SK-N-SH (cell line): ENCODE data around the gene IRX3. TPM values are rescaled to one million over a fixed set of nuclear protein-coding genes. Genes with fewer than 3 reads are reported as not detected.
A peak's percentile ranks its signal among the peaks of the same experiment; 100 is the strongest.

Experiments used
- CTCF ChIA-PET: fragments of 300-600, 350-600 bp; formaldehyde crosslinking; extraction: SDS; loops from one replicate; lab custom pipeline; 2021; lab: Yijun Ruan, JAX
- POLR2A ChIA-PET: fragments of 350-600 bp; sonication (Branson Sonifier 250); formaldehyde crosslinking; extraction: SDS; loops from one replicate; lab custom pipeline; 2020; ENCODE audit warnings: antibody characterized with exemption, inconsistent platforms; lab: Yijun Ruan, JAX
- DNase-seq: peaks from one replicate; pipeline ENCODE4 v3.0.0; 2012
- H2AFZ ChIP-seq: fragments of 200-600 bp; sonication (generic); 2 replicates; pipeline ENCODE4 v1.8.1; 2016; ENCODE audit warnings: antibody characterized with exemption, mild to moderate bottlenecking, low read depth
- H3F3A ChIP-seq: fragments of 200-600 bp; sonication (generic); replicated peaks from 2 replicates; pipeline ENCODE3; 2016; ENCODE audit warnings: antibody characterized with exemption, mild to moderate bottlenecking; ENCODE audit not compliant: insufficient read depth
- H3K27ac ChIP-seq, 2 experiments: fragments of 200-500 bp in 1 of 2; fragments of 200-600 bp in 1 of 2; sonication (Bioruptor generic) in 1 of 2; sonication (generic), shearing (Covaris generic) in 1 of 2; 2 replicates each; pipeline versions ENCODE4 v1.5.1 to v1.6.1; 2014 to 2016; ENCODE audit warnings: low read depth in 2 of 2, inconsistent platforms in 1 of 2, low read length in 1 of 2, mild to moderate bottlenecking in 1 of 2, mixed read lengths in 1 of 2
- H3K27me3 ChIP-seq: fragments of 200-600 bp; sonication (generic), shearing (Covaris generic); 2 replicates; pipeline ENCODE4 v1.6.1; 2016; ENCODE audit warnings: mixed run types; ENCODE audit not compliant: insufficient read depth
- H3K36me3 ChIP-seq, 2 experiments: fragments of 200-500 bp in 1 of 2; fragments of 200-600 bp in 1 of 2; sonication (Bioruptor generic) in 1 of 2; sonication (generic) in 1 of 2; replicated peaks in 1 of 2; 2 replicates each; pipeline versions ENCODE3 to v1.5.1; 2014 to 2016; ENCODE audit warnings: low read length in 1 of 2, mild to moderate bottlenecking in 1 of 2; ENCODE audit not compliant: insufficient read depth in 2 of 2, control insufficient read depth in 1 of 2
- H3K4me1 ChIP-seq, 2 experiments: fragments of 200-500 bp in 1 of 2; fragments of 200-600 bp in 1 of 2; sonication (Bioruptor generic) in 1 of 2; sonication (generic), shearing (Covaris generic) in 1 of 2; 2 replicates each; pipeline versions ENCODE4 v1.5.1 to v1.6.1; 2014 to 2016; ENCODE audit warnings: low read depth in 1 of 2, low read length in 1 of 2, mixed run types in 1 of 2; ENCODE audit not compliant: insufficient read depth in 2 of 2, control insufficient read depth in 1 of 2
- H3K4me2 ChIP-seq: fragments of 200-600 bp; sonication (generic), shearing (Covaris generic); 2 replicates; pipeline ENCODE4 v1.6.1; 2017; ENCODE audit warnings: mixed run types
- H3K4me3 ChIP-seq, 2 experiments: fragments of 200-500 bp in 1 of 2; fragments of 200-600 bp in 1 of 2; sonication (Bioruptor generic) in 1 of 2; sonication (generic), shearing (Covaris generic) in 1 of 2; 2 replicates each; pipeline versions ENCODE4 v1.5.1 to v1.8.1; 2014 to 2016; ENCODE audit warnings: low read depth in 2 of 2, inconsistent platforms in 1 of 2, low read length in 1 of 2, mild to moderate bottlenecking in 1 of 2, mixed read lengths in 1 of 2, moderate library complexity in 1 of 2
- H3K79me2 ChIP-seq: fragments of 200-600 bp; sonication (generic); 2 replicates; pipeline ENCODE4 v1.8.1; 2017; ENCODE audit warnings: mild to moderate bottlenecking; ENCODE audit not compliant: insufficient read depth
- H3K9ac ChIP-seq: fragments of 200-600 bp; sonication (generic); 2 replicates; pipeline ENCODE4 v1.6.1; 2017; ENCODE audit warnings: mixed run types
- H3K9me2 ChIP-seq: fragments of 200-600 bp; sonication (generic); 2 replicates; pipeline ENCODE4 v1.6.1; 2017; ENCODE audit warnings: mixed run types
- H3K9me3 ChIP-seq: fragments of 200-600 bp; sonication (generic); 2 replicates; pipeline ENCODE4 v1.6.1; 2017; ENCODE audit warnings: mixed run types, mild to moderate bottlenecking, moderate library complexity
- H4K20me1 ChIP-seq: fragments of 200-600 bp; sonication (generic); 2 replicates; pipeline ENCODE4 v1.6.1; 2017; ENCODE audit warnings: mild to moderate bottlenecking, mixed run types; ENCODE audit not compliant: insufficient read depth
- CTCF ChIP-seq: fragments of 200-600 bp; sonication (generic); IDR thresholded peaks from 2 replicates; pipeline ENCODE4 v1.6.1; 2017; ENCODE audit warnings: antibody characterized with exemption, mild to moderate bottlenecking, moderate library complexity
- EP300 ChIP-seq, 2 experiments: IDR thresholded peaks; 2 replicates each; pipeline versions ENCODE4 v1.4.0 to v1.6.1; 2012; ENCODE audit warnings: borderline replicate concordance in 1 of 2, low read depth in 1 of 2, low read length in 1 of 2
- EZH2phosphoT487 ChIP-seq: fragments of 200-600 bp; sonication (generic); IDR thresholded peaks from 2 replicates; pipeline ENCODE4 v1.6.1; 2017; ENCODE audit warnings: low read depth, mixed run types, mild to moderate bottlenecking, antibody characterized with exemption, moderate library complexity, borderline replicate concordance
- FOSL2 ChIP-seq: IDR thresholded peaks from 2 replicates; pipeline ENCODE4 v1.4.0; 2012; ENCODE audit warnings: low read depth, mild to moderate bottlenecking, moderate library complexity, borderline replicate concordance
- FOXJ3 ChIP-seq: sonication (generic); formaldehyde crosslinking; IDR thresholded peaks from 2 replicates; pipeline ENCODE4 v1.5.1; 2020; ENCODE audit warnings: mild to moderate bottlenecking, missing genetic modification reagents
- GABPA ChIP-seq: IDR thresholded peaks from 2 replicates; pipeline ENCODE4 v1.4.0; 2012; ENCODE audit warnings: low read depth, mild to moderate bottlenecking
- MEF2A ChIP-seq: IDR thresholded peaks from 2 replicates; pipeline ENCODE4 v1.4.0; 2012; ENCODE audit warnings: low read depth, borderline replicate concordance
- MXI1 ChIP-seq: IDR thresholded peaks from 2 replicates; pipeline ENCODE4 v1.6.1; 2012; ENCODE audit warnings: mild to moderate bottlenecking, low read depth, low read length, improper control_type of control experiment
- NRF1 ChIP-seq: IDR thresholded peaks from 2 replicates; pipeline ENCODE4 v1.6.1; 2012; ENCODE audit warnings: low read depth, mild to moderate bottlenecking, low read length
- RCOR1 ChIP-seq: fragments of 150-350 bp; IDR thresholded peaks from 2 replicates; pipeline ENCODE4 v1.6.1; 2017; ENCODE audit warnings: antibody characterized with exemption, low read length
- SIN3A ChIP-seq: IDR thresholded peaks from 2 replicates; pipeline ENCODE4 v1.6.1; 2012; ENCODE audit warnings: low read depth, mild to moderate bottlenecking, low read length, moderate library complexity, borderline replicate concordance
- SMC3 ChIP-seq: IDR thresholded peaks from 2 replicates; pipeline ENCODE4 v1.6.1; 2012; ENCODE audit warnings: low read depth, low read length, improper control_type of control experiment
- TCF12 ChIP-seq: IDR thresholded peaks from 2 replicates; pipeline ENCODE4 v1.4.0; 2012
- YY1 ChIP-seq: IDR thresholded peaks from 2 replicates; pipeline ENCODE4 v1.4.0; 2012; ENCODE audit warnings: low read depth, mild to moderate bottlenecking
- ZBTB33 ChIP-seq: IDR thresholded peaks from 2 replicates; pipeline ENCODE4 v1.4.0; 2012; ENCODE audit warnings: low read depth, borderline replicate concordance
- WGBS: methylation state at CpG from one replicate; pipeline ENCODE4 v1.1.6; 2017; ENCODE audit warnings: low lambda C conversion rate; 5-methylcytosine and 5-hydroxymethylcytosine counted together
- polyA plus RNA-seq, 3 experiments: library from polyadenylated mRNA; depleted of rRNA; stranded (reverse); fragments of >200 nt; gene quantifications; 2 replicates each; pipeline ENCODE4 v1.2.3, GENCODE V29; 2012
- TF ChIP-seq, protein P1 (sequence below): fragments of 150-350 bp; IDR thresholded peaks from 2 replicates; pipeline ENCODE4 v1.6.1; 2016; ENCODE audit warnings: mild to moderate bottlenecking, low read depth, low read length
- TF ChIP-seq, protein P2 (sequence below): IDR thresholded peaks from 2 replicates; pipeline ENCODE4; 2012

IRX3 gene
- polyA plus RNA-seq, 1 of the 3 experiments (the other 2 are of a cell fraction) = 7.1 TPM

DNA sequence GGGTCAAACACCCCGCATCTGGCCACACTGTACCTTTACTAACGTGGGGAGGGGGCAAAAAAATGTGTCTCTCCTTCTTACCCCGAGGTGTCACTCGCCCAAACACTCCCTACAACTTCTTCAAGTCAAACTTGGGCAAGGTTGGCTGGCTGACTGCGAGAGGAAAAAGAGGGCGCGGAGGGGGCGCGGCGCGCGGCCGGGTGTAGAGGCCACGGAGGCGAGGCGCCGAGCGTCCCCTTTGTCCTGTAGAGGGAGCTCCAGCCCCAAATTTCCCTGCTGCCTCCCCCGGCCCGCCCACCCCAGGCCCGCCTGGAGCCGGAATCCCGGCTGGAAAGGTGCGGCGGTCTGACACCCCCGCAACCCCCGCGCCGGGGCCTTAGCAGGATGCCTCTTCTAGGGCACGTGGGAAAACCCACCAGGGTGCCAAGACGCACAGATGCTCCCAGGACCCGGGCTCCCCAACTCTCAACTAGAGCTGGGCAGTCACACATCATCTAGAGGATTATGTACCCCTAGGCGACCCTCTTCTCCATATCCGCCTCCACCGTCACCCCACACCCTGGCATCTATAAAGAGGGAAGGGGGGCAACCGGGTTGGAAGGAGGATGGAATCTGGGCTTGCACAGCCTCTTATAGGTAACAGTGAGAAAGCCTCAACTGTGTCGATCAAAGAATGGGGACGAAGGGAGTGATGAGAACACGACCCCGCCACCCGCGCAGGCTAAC lies 4.2 kb downstream of the IRX3 start:
- Histone ChIP-seq H3K9me3 (no peaks in the 10 kb centered on the region), H3K9ac (no peak overlapping the region), H3K27me3 (no peaks in the 10 kb centered on the region), H3K4me3 (no peak overlapping the region), H3K79me2 (no peaks in the 10 kb centered on the region; the same call in none of the 2 replicates), H3K9me2 (no peaks in the 10 kb centered on the region), H2AFZ (no peak overlapping the region), H3K27ac (no peak overlapping the region), H3F3A (no peaks in the 10 kb centered on the region), H3K36me3 (peaks cover 4 to 10% of the 10 kb centered on the region in 2 experiments), H4K20me1 (no peaks in the 10 kb centered on the region), H3K4me1 (no peaks in the 10 kb centered on the region; a peak in 2 of 4 replicates), H3K4me2 (no peak overlapping the region)
- POLR2A ChIA-PET = no interaction called here
- peak; percentile 55 for DNase-seq
- CTCF ChIA-PET = interaction anchor here (1.1 kb wide), 1 partner anchor 48 kb away, joined by 3 read pairs; no protein-coding TSS in a partner anchor
- 95% methylated on average over 27 of the region's 42 CpGs for WGBS
- 0 out of 2 replicates have a peak, but pooled peaks have one; percentile 14 for TF ChIP-seq ZBTB33
- TF ChIP-seq CTCF = peak; percentile 27
- no peak for TF ChIP-seq RCOR1

- H2AFZ ChIP-seq = no peak overlapping the region
- H3K36me3 ChIP-seq = peaks cover 4 to 10% of the 10 kb centered on the region in 2 experiments
- no peak for DNase-seq
- POLR2A ChIA-PET = no interaction called here
- H3K27ac ChIP-seq = no peak overlapping the region
- no peaks in the 10 kb centered on the region for H3K9me3 ChIP-seq
- no peaks in the 10 kb centered on the region; the same call in none of the 2 replicates for H3K79me2 ChIP-seq
- H3K9ac ChIP-seq = no peak overlapping the region
- no peaks in the 10 kb centered on the region for H3K27me3 ChIP-seq
- no peaks in the 10 kb centered on the region for H3F3A ChIP-seq
- H3K4me3 ChIP-seq = no peak overlapping the region
- CTCF ChIA-PET = no interaction called here
- 93% methylated on average over 27 of the region's 53 CpGs for WGBS
- no peaks in the 10 kb centered on the region; a peak in 2 of 4 replicates for H3K4me1 ChIP-seq
- H4K20me1 ChIP-seq = no peaks in the 10 kb centered on the region
- no peak overlapping the region for H3K4me2 ChIP-seq
- no peaks in the 10 kb centered on the region for H3K9me2 ChIP-seq
- TF ChIP-seq MEF2A = no peak
- no peak for TF ChIP-seq ZBTB33
- TF ChIP-seq FOXJ3 = no peak
- no peak for TF ChIP-seq TCF12
- no peak for TF ChIP-seq EZH2phosphoT487
- no peak for TF ChIP-seq YY1
- no peak for TF ChIP-seq SMC3
- TF ChIP-seq RCOR1 = no peak
- no peak for TF ChIP-seq EP300 (IDR thresholded peaks at IDR 0.05; ENCODE audit: borderline replicate concordance in 1 of 2, low read depth in 1 of 2, low read length in 1 of 2)
- no peak for TF ChIP-seq NRF1
- TF ChIP-seq FOSL2 = no peak
- TF ChIP-seq, protein P1, sequence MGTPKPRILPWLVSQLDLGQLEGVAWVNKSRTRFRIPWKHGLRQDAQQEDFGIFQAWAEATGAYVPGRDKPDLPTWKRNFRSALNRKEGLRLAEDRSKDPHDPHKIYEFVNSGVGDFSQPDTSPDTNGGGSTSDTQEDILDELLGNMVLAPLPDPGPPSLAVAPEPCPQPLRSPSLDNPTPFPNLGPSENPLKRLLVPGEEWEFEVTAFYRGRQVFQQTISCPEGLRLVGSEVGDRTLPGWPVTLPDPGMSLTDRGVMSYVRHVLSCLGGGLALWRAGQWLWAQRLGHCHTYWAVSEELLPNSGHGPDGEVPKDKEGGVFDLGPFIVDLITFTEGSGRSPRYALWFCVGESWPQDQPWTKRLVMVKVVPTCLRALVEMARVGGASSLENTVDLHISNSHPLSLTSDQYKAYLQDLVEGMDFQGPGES = no peak
- TF ChIP-seq MXI1 = no peak
- TF ChIP-seq SIN3A = no peak
- no peak for TF ChIP-seq GABPA
- TF ChIP-seq, protein P2, sequence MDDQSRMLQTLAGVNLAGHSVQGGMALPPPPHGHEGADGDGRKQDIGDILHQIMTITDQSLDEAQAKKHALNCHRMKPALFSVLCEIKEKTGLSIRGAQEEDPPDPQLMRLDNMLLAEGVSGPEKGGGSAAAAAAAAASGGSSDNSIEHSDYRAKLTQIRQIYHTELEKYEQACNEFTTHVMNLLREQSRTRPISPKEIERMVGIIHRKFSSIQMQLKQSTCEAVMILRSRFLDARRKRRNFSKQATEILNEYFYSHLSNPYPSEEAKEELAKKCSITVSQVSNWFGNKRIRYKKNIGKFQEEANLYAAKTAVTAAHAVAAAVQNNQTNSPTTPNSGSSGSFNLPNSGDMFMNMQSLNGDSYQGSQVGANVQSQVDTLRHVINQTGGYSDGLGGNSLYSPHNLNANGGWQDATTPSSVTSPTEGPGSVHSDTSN = no peak
Measured at GRCh38 chr16:54281535-54282201, 4.9 kb downstream of the IRX3 start.
